ENCODE measurements around the gene PNCK. TPM values are rescaled to one million over a fixed set of nuclear protein-coding genes. Genes with fewer than 3 reads are reported as not detected.

Gene PNCK
- 0.72 TPM for total RNA-seq
- long read RNA-seq, result 0 reads

GRCh38 chrX:153673428-153674218 lies at the start of gene PNCK:
PNCK (minus strand) TSS chrX:153673813; CDS start chrX:153673076, 737 bp downstream.
- Histone ChIP-seq H3K27me3 (peaks cover 4% of the 10 kb centered on the region), H3K4me3 (no peak within 1 kb of the TSS), H3K9me3 (no peaks in the 10 kb centered on the region), H3K27ac (no peak within 1 kb of the TSS), H3K4me1 (no peaks in the 10 kb centered on the region), H3K36me3 (no peaks in the 10 kb centered on the region)
- DNase-seq, result no peak
- no peak for ATAC-seq
- intact Hi-C loops (cut with DNase I), result no loop called here
- TF ChIP-seq, protein P1, sequence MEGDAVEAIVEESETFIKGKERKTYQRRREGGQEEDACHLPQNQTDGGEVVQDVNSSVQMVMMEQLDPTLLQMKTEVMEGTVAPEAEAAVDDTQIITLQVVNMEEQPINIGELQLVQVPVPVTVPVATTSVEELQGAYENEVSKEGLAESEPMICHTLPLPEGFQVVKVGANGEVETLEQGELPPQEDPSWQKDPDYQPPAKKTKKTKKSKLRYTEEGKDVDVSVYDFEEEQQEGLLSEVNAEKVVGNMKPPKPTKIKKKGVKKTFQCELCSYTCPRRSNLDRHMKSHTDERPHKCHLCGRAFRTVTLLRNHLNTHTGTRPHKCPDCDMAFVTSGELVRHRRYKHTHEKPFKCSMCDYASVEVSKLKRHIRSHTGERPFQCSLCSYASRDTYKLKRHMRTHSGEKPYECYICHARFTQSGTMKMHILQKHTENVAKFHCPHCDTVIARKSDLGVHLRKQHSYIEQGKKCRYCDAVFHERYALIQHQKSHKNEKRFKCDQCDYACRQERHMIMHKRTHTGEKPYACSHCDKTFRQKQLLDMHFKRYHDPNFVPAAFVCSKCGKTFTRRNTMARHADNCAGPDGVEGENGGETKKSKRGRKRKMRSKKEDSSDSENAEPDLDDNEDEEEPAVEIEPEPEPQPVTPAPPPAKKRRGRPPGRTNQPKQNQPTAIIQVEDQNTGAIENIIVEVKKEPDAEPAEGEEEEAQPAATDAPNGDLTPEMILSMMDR (IDR thresholded peaks at IDR 0.05), result no peak

DNA sequence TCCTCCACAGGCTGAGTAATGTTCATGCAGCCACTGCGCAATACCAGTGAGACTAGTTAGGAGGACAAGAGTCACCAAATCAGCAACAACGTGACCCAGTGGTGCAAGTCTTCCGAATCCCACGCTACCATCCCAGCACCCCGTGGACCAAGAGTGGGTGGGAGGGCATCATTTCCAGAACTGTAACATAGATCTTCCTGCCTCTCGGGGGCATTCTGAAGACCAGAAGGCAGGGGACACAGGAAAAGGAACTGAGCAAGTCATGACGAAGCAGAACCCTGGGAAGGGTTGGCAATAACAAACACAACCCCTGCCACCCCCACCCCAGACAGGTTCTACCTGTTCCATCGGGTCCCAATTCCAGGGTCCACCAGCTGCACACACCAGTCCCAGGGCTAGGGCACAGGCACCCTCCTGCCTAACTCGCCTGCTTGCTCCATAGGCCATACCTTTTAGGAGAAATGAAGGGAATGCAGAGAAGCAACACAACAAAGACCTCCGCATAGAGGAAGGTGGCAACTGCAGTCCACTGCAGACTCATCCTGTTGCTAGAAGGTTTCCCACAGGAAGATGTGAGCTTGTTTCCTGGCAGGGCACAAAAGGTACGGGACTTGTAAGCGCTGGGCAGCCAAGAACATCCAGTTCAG lies 49.2 kb upstream of the PNCK start:
- Histone ChIP-seq H3K9me3 (no peaks in the 10 kb centered on the region), H3K27ac (peak overlapping the region; percentile 85), H3K4me1 (peaks cover 24% of the 10 kb centered on the region), H3K36me3 (peaks cover 32% of the 10 kb centered on the region), H3K4me3 (peak overlapping the region; percentile 68), H3K27me3 (no peaks in the 10 kb centered on the region)
- intact Hi-C loops (cut with DNase I), result no loop called here
- ATAC-seq (no peak), DNase-seq (peak; percentile 71)
- TF ChIP-seq, protein P1 (IDR thresholded peaks at IDR 0.05), result no peak

- H3K4me3 ChIP-seq, result no peak overlapping the region
- no peak overlapping the region for H3K27ac ChIP-seq
- no peak for DNase-seq
- TF ChIP-seq, protein P1 (IDR thresholded peaks at IDR 0.05), result no peak
- H3K4me1 ChIP-seq, result no peaks in the 10 kb centered on the region
- intact Hi-C loops (cut with DNase I), result no loop called here
- ATAC-seq, result no peak
- peaks cover 37% of the 10 kb centered on the region for H3K36me3 ChIP-seq
- no peaks in the 10 kb centered on the region for H3K27me3 ChIP-seq
- no peaks in the 10 kb centered on the region for H3K9me3 ChIP-seq
Observed at GRCh38 chrX:153719701-153720100, 46.1 kb upstream of the PNCK start.

GRCh38 chrX:153719238-153719637 lies 45.6 kb upstream of the PNCK start:
- H3K9me3 ChIP-seq, result no peaks in the 10 kb centered on the region
- H3K4me3 ChIP-seq, result no peak overlapping the region
- H3K36me3 ChIP-seq, result peaks cover 42% of the 10 kb centered on the region
- TF ChIP-seq, protein P1 (IDR thresholded peaks at IDR 0.05), result no peak
- intact Hi-C loops (cut with DNase I), result no loop called here
- no peaks in the 10 kb centered on the region for H3K27me3 ChIP-seq
- no peaks in the 10 kb centered on the region for H3K4me1 ChIP-seq
- DNase-seq (no peak), ATAC-seq (peak; percentile 41)
- H3K27ac ChIP-seq, result no peak overlapping the region

GRCh38 chrX:153717445-153717844 lies 43.8 kb upstream of the PNCK start:
- intact Hi-C loops (cut with DNase I), result no loop called here
- Histone ChIP-seq H3K4me1 (no peaks in the 10 kb centered on the region), H3K36me3 (peaks cover 50% of the 10 kb centered on the region), H3K9me3 (no peaks in the 10 kb centered on the region), H3K27ac (no peak overlapping the region), H3K4me3 (no peak overlapping the region), H3K27me3 (no peaks in the 10 kb centered on the region)
- TF ChIP-seq, protein P1 (IDR thresholded peaks at IDR 0.05), result no peak
- ATAC-seq (no peak), DNase-seq (no peak)
